Smooth muscle cell (in vitro differentiated cells): Measurements from ENCODE around the gene LPCAT3. TPM values are rescaled to one million over a fixed set of nuclear protein-coding genes. Genes with fewer than 3 reads are reported as not detected.

Source experiments
- DNase-seq: peaks from one replicate; lab custom pipeline; 2025; ENCODE audit not compliant: unreplicated experiment; lab: John Stamatoyannopoulos, UW
- H2AFZ ChIP-seq: fragments of 200-600 bp; sonication (generic); 2 replicates; pipeline ENCODE4 v1.6.0; 2016; ENCODE audit warnings: antibody characterized with exemption, low read depth, mild to moderate bottlenecking
- H3F3A ChIP-seq: fragments of 200-600 bp; sonication (generic); 2 replicates; pipeline ENCODE4 v1.6.0; 2017; ENCODE audit warnings: antibody characterized with exemption, low read depth
- H3K27ac ChIP-seq: fragments of 200-600 bp; sonication (generic); 2 replicates; pipeline ENCODE4 v1.5.1; 2016; ENCODE audit warnings: low read depth, mild to moderate bottlenecking
- H3K27me3 ChIP-seq: fragments of 200-600 bp; sonication (generic); 2 replicates; pipeline ENCODE4 v1.6.1; 2016; ENCODE audit warnings: low read depth, mild to moderate bottlenecking
- H3K36me3 ChIP-seq: fragments of 200-600 bp; sonication (generic); 2 replicates; pipeline ENCODE4 v1.5.1; 2016; ENCODE audit warnings: low read depth
- H3K4me1 ChIP-seq: fragments of 200-600 bp; sonication (generic); 2 replicates; pipeline ENCODE4 v1.5.1; 2016; ENCODE audit warnings: low read depth
- H3K4me2 ChIP-seq: fragments of 200-600 bp; sonication (generic); 2 replicates; pipeline ENCODE4 v1.6.0; 2016; ENCODE audit warnings: mild to moderate bottlenecking
- H3K4me3 ChIP-seq: fragments of 200-600 bp; sonication (generic); 2 replicates; pipeline ENCODE4 v1.5.1; 2016; ENCODE audit warnings: mild to moderate bottlenecking
- H3K79me2 ChIP-seq: fragments of 200-600 bp; sonication (generic); 2 replicates; pipeline ENCODE4 v1.6.0; 2016; ENCODE audit warnings: low read depth, mild to moderate bottlenecking
- H3K9ac ChIP-seq: fragments of 200-600 bp; sonication (generic); 2 replicates; pipeline ENCODE4 v1.6.0; 2016; ENCODE audit warnings: low read depth
- H3K9me3 ChIP-seq: fragments of 200-600 bp; sonication (generic); replicated peaks from 2 replicates; pipeline ENCODE4 v1.5.1; 2016; ENCODE audit warnings: low read depth
- H4K20me1 ChIP-seq: fragments of 200-600 bp; sonication (generic); 2 replicates; pipeline ENCODE4 v1.6.0; 2016; ENCODE audit warnings: low read depth
- WGBS: methylation state at CpG from one replicate; pipeline ENCODE4 v1.1.7; 2016; ENCODE audit warnings: low lambda C conversion rate; 5-methylcytosine and 5-hydroxymethylcytosine counted together
- polyA plus RNA-seq: library from polyadenylated mRNA; unstranded; fragments of >200 nt; fragmentation: Nextera tagmentation; extraction: Ambion mirVana; gene quantifications from 2 replicates; pipeline ENCODE4 v1.2.1, GENCODE V29; 2016
- total RNA-seq: library from RNA; depleted of rRNA; stranded (reverse); fragments of >200 nt; gene quantifications from 2 replicates; pipeline ENCODE4 v1.2.3, GENCODE V29; 2014
- TF ChIP-seq, protein P1 (sequence below): fragments of 200-600 bp; sonication (generic); IDR thresholded peaks from 2 replicates; pipeline ENCODE4 v1.5.1; 2017; ENCODE audit warnings: borderline replicate concordance, mild to moderate bottlenecking, antibody characterized with exemption; ENCODE audit not compliant: insufficient read depth, poor library complexity, severe bottlenecking

LPCAT3 gene
- total and polyA plus RNA-seq, 2 experiments from 2014 or later = 28.3 to 35.9 TPM

DNA sequence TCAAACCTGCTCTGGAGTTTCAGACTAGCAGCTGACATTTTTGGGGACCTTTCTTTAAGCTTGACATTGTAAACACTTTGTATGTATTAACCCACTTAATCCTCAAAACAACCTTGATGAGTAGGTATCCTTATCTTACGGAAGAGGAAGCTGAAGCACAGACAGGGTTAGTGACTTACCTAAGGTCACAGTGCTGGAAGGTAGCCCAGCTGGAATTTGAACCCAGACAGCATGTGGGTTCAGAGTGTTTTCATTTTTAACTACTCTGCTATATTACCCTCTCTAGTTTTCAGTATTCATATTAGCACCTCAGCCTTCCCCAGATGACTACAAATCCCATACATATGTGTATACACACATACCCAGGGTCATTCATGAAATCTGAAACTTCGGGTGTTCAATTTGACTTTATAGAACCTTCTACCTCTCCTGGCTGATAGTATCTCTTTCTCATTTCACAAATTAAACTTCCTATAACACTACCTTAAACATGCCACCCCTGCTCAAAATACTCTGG lies 13.9 kb downstream of the LPCAT3 start:
- TF ChIP-seq, protein P1, sequence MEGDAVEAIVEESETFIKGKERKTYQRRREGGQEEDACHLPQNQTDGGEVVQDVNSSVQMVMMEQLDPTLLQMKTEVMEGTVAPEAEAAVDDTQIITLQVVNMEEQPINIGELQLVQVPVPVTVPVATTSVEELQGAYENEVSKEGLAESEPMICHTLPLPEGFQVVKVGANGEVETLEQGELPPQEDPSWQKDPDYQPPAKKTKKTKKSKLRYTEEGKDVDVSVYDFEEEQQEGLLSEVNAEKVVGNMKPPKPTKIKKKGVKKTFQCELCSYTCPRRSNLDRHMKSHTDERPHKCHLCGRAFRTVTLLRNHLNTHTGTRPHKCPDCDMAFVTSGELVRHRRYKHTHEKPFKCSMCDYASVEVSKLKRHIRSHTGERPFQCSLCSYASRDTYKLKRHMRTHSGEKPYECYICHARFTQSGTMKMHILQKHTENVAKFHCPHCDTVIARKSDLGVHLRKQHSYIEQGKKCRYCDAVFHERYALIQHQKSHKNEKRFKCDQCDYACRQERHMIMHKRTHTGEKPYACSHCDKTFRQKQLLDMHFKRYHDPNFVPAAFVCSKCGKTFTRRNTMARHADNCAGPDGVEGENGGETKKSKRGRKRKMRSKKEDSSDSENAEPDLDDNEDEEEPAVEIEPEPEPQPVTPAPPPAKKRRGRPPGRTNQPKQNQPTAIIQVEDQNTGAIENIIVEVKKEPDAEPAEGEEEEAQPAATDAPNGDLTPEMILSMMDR = no peak
- Histone ChIP-seq H3K79me2 (no peaks in the 10 kb centered on the region), H3K4me3 (no peak overlapping the region), H3F3A (no peaks in the 10 kb centered on the region), H3K9me3 (no peaks in the 10 kb centered on the region), H3K27me3 (no peaks in the 10 kb centered on the region), H3K4me2 (no peak overlapping the region), H2AFZ (no peak overlapping the region), H3K27ac (no peak overlapping the region), H4K20me1 (peaks cover 6% of the 10 kb centered on the region), H3K9ac (no peak overlapping the region), H3K4me1 (no peaks in the 10 kb centered on the region), H3K36me3 (no peaks in the 10 kb centered on the region)
- WGBS = 97% methylated on average over 2 of the region's 2 CpGs
- no peak for DNase-seq

DNA sequence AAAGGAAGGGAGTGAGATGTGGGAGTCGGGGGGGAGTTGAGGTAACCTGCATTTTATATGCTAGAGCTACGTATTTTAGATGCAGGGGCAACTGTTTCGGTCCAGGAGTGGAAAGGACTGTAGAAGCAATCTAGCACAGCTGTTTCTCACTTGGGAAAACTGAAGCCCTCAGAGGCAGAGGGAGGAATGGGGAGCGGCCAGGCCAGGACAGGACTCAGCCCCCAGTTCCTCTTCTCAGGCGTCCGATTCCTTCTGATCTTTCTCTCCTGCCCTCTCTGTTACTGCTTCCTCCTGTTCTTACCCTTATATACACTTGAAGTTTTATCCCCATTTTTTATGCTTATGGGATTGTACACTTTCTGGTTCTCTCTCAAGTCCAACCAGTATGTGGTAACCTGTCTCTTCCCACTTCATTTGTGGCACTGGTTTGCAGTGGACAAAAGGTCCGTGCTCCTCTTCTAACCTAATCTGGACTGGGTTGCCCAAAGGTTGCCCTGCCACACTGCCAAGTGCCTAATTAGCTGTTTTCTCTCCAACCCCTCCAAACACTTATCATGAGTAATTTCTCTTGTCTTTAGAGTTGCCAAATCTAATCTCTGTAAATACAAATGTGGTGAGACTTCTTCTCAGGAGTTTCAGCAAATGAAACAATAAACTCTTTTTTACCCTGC lies 16.2 kb downstream of the LPCAT3 start:
- 93% methylated on average over 7 of the region's 7 CpGs for WGBS
- H3K4me1 ChIP-seq = no peaks in the 10 kb centered on the region
- peaks cover 7% of the 10 kb centered on the region for H4K20me1 ChIP-seq
- no peaks in the 10 kb centered on the region for H3K79me2 ChIP-seq
- H3K4me3 ChIP-seq = no peak overlapping the region
- peaks cover 7% of the 10 kb centered on the region for H3K36me3 ChIP-seq
- TF ChIP-seq, protein P1 = no peak
- H3K9me3 ChIP-seq = no peaks in the 10 kb centered on the region
- no peaks in the 10 kb centered on the region for H3F3A ChIP-seq
- no peak for DNase-seq
- H3K27me3 ChIP-seq = no peaks in the 10 kb centered on the region
- no peak overlapping the region for H2AFZ ChIP-seq
- no peak overlapping the region for H3K4me2 ChIP-seq
- no peak overlapping the region for H3K9ac ChIP-seq
- H3K27ac ChIP-seq = no peak overlapping the region

DNA sequence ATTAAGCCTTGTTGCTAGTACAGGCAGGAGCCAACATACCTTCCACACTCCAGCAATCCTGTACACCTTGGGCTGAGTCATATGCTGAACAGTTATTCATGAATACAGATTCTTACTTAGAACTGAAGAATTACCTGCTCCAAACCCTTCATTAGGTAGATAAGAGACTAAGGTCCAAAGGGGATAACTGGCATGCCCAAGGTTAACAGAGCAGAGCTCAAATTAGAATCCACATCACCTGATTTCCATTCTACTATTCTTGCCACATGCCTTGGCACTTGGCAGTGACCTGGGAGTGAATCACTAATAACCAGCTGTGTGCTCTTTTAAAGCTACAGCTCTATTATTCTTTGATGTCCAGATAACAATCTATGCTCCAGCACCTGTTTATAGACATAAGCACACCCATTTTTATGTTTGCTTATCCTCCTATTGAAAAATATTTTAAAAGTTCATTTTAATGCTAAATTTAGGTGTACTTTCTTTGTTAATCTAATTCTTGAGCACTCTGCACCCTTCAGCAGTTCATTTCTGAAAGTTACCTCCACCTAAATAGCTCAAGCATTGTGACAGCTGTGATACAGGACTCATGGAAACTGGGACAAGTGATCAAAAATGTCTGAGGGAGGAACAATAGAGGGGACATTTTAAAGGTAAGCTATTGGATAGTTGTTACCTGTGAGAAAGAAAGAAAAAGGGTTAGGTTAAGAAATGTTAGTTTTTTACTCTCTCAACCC lies 19.4 kb downstream of the LPCAT3 start:
- H3K9me3 ChIP-seq = no peaks in the 10 kb centered on the region
- no peak overlapping the region for H2AFZ ChIP-seq
- DNase-seq = no peak
- H3K4me1 ChIP-seq = peaks cover 8% of the 10 kb centered on the region
- H4K20me1 ChIP-seq = peaks cover 10% of the 10 kb centered on the region
- H3K4me2 ChIP-seq = no peak overlapping the region
- H3K36me3 ChIP-seq = peaks cover 7% of the 10 kb centered on the region
- no peak overlapping the region for H3K4me3 ChIP-seq
- TF ChIP-seq, protein P1 = no peak
- H3K79me2 ChIP-seq = no peaks in the 10 kb centered on the region
- H3K9ac ChIP-seq = no peak overlapping the region
- H3K27ac ChIP-seq = no peak overlapping the region
- H3K27me3 ChIP-seq = no peaks in the 10 kb centered on the region
- H3F3A ChIP-seq = no peaks in the 10 kb centered on the region
